ENCODE results near the gene OXCT1.

Gene OXCT1

DNA sequence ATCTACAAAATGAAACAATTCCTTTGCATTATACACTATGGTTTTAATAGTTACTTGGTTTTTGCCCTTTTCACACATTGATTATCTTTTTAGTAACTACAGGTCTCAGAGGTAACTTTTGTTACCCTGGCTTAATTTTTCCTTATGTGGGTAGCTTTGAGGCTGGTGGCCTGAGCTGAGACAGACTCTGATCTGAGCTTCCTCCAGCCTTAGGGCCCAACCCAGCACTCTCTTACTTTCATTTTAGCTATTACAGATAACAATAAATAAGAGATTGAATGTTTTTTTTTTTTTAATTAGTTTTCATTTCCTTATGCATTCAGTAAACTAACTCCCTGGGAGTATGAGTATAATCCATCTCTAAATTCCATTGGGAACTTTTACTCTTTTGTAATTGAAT is 15.1 kb upstream of the OXCT1 start:
- Histone ChIP-seq H3K9me3 (ENCODE audit: control insufficient read depth, low read length) (no peaks in the 10 kb centered on the region), H3K4me3 (ENCODE audit: low read length) (no peak overlapping the region), H3K9ac (ENCODE audit: low read length) (no peak overlapping the region), H3K4me1 (ENCODE audit: control insufficient read depth, insufficient read depth, low read length) (no peaks in the 10 kb centered on the region), H3K27me3 (replicated peaks; ENCODE audit: control insufficient read depth, insufficient read depth, low read length) (no peaks in the 10 kb centered on the region), H3K36me3 (ENCODE audit: control insufficient read depth, insufficient read depth, low read length, severe bottlenecking) (no peaks in the 10 kb centered on the region)
- no peak for DNase-seq (ENCODE audit: low read depth)

DNA sequence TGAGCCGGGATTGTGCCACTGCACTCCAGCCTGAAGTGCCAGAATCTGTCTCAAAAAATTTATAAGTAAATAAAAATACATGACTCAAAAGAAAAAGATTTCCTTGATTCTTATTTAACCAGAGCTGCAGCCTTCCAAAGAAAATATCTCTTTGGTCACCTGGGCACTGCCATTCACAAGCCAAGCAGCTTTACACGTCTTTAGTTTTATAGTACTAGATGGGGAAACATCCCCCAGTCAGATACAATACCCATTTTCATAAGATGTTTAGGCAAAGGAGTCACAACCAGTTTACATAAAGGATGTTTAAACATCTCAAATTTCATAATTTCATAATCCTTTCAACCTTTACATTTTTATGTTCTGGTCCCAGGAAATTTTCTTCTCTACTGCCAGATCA is 13.7 kb upstream of the OXCT1 start:
- H3K27me3 ChIP-seq (replicated peaks; ENCODE audit: control insufficient read depth, insufficient read depth, low read length), result no peaks in the 10 kb centered on the region
- no peak overlapping the region for H3K9ac ChIP-seq (ENCODE audit: low read length)
- H3K4me3 ChIP-seq (ENCODE audit: low read length), result no peak overlapping the region
- peak; percentile 19 for DNase-seq (ENCODE audit: low read depth)
- H3K9me3 ChIP-seq (ENCODE audit: control insufficient read depth, low read length), result no peaks in the 10 kb centered on the region
- no peaks in the 10 kb centered on the region for H3K36me3 ChIP-seq (ENCODE audit: control insufficient read depth, insufficient read depth, low read length, severe bottlenecking)
- no peaks in the 10 kb centered on the region for H3K4me1 ChIP-seq (ENCODE audit: control insufficient read depth, insufficient read depth, low read length)

DNA sequence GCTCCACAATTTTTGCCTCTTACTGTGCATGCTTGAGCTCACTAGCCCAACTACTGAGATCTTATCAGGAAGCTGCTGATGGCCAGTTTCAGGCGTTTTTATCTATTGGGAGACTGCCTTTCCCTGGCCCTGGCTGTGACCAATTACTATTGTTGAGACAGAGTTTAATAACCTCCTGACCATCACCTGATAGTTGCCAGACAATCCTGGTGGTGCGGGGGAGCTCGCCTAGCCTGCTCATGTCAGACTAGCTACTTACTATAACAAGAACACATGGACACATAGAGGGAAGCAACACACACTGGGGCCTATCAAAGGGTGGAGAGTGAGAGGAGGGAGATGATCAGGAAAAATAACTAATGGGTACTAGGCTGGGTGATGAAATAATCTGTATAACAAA is 13.0 kb upstream of the OXCT1 start:
- Histone ChIP-seq H3K9ac (ENCODE audit: low read length) (no peak overlapping the region), H3K27me3 (replicated peaks; ENCODE audit: control insufficient read depth, insufficient read depth, low read length) (no peaks in the 10 kb centered on the region), H3K9me3 (ENCODE audit: control insufficient read depth, low read length) (no peaks in the 10 kb centered on the region), H3K4me3 (ENCODE audit: low read length) (no peak overlapping the region), H3K36me3 (ENCODE audit: control insufficient read depth, insufficient read depth, low read length, severe bottlenecking) (no peaks in the 10 kb centered on the region), H3K4me1 (ENCODE audit: control insufficient read depth, insufficient read depth, low read length) (no peaks in the 10 kb centered on the region)
- no peak for DNase-seq (ENCODE audit: low read depth)

DNA sequence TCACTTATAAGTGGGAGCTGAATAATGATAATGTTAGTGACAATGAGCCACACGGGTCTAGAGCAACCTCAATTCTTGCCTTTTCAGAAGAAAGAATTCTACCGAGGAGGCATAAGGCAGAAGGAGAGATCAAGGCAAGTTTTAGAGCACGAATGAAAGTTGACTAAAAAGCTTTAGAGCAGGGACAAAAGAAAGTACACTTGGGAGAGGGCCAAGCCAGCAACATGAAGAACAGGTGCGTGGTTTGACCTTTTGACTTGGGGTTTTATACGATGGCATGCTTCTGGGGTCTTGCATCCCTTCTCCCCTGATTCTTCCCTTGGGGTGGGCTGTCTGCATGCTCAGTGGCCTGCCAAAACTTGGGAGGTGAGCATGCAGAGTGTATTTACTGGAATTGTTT is 12.5 kb upstream of the OXCT1 start:
- no peaks in the 10 kb centered on the region for H3K27me3 ChIP-seq (replicated peaks; ENCODE audit: control insufficient read depth, insufficient read depth, low read length)
- no peak for DNase-seq (ENCODE audit: low read depth)
- H3K4me3 ChIP-seq (ENCODE audit: low read length), result no peak overlapping the region
- H3K9ac ChIP-seq (ENCODE audit: low read length), result no peak overlapping the region
- H3K36me3 ChIP-seq (ENCODE audit: control insufficient read depth, insufficient read depth, low read length, severe bottlenecking), result no peaks in the 10 kb centered on the region
- H3K9me3 ChIP-seq (ENCODE audit: control insufficient read depth, low read length), result no peaks in the 10 kb centered on the region
- no peaks in the 10 kb centered on the region for H3K4me1 ChIP-seq (ENCODE audit: control insufficient read depth, insufficient read depth, low read length)

DNA sequence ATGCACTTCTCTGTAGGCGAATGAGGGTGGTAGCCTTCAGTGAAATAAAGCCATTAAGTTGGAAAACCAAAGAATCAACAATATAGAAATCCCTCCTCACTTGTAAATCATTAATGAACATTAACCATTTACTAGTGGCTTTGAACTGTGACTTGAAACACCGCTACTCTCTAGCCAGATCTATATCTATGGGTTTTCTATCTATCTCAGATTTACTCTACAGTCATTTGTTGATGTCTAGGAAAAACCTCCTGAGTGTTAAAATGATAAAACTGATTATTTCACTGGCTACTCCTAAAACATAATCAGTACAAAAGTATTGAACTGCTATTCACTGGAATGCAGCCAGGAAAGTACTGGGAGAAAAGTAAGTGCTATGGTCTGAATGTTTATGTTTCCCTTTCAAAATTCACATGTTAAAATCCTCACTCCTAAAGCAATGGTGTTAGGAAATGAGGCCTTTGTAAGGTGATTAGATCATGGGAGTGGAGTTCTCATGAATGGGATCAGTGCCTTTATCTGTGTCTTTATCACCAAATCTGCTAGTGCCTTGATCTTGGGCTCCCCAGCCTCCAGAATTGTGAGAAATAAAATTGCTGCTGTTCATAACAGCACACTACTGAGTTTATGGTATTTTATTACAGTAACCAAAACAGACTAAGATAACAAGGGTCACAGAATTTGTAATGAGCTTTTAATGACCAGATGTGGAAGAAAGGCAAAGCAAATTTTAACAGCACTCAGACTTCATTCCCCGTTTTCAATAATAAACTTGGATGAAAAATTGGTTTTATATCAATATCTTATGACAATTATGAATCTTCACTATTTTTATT is 8.6 kb upstream of the OXCT1 start:
- no peak for DNase-seq (ENCODE audit: low read depth)
- Histone ChIP-seq H3K36me3 (ENCODE audit: control insufficient read depth, insufficient read depth, low read length, severe bottlenecking) (no peaks in the 10 kb centered on the region), H3K9me3 (ENCODE audit: control insufficient read depth, low read length) (no peaks in the 10 kb centered on the region), H3K27me3 (replicated peaks; ENCODE audit: control insufficient read depth, insufficient read depth, low read length) (no peaks in the 10 kb centered on the region), H3K4me1 (ENCODE audit: control insufficient read depth, insufficient read depth, low read length) (no peaks in the 10 kb centered on the region), H3K9ac (ENCODE audit: low read length) (no peak overlapping the region), H3K4me3 (ENCODE audit: low read length) (no peak overlapping the region)

DNA sequence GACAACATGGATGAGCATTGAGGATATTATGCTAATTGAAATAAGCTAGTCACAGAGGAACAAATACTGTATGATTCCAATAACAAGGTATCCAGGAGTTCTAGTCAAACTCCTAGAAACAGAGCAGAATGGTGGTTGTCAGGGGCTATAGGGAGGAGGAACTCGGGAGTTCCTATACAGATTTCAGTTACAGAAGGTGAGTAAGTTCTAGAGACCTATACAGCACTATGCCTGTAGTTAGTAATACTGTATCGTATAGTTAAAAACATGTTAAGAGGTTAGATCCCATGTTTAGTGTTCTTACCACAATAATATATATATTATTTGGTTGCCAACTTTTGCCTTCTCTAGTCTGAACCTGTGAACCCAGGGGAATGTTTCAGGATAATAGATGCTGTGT is 7.9 kb upstream of the OXCT1 start:
- Histone ChIP-seq H3K9me3 (ENCODE audit: control insufficient read depth, low read length) (no peaks in the 10 kb centered on the region), H3K36me3 (ENCODE audit: control insufficient read depth, insufficient read depth, low read length, severe bottlenecking) (no peaks in the 10 kb centered on the region), H3K4me3 (ENCODE audit: low read length) (no peak overlapping the region), H3K4me1 (ENCODE audit: control insufficient read depth, insufficient read depth, low read length) (no peaks in the 10 kb centered on the region), H3K9ac (ENCODE audit: low read length) (no peak overlapping the region), H3K27me3 (replicated peaks; ENCODE audit: control insufficient read depth, insufficient read depth, low read length) (no peaks in the 10 kb centered on the region)
- DNase-seq (ENCODE audit: low read depth), result no peak

DNA sequence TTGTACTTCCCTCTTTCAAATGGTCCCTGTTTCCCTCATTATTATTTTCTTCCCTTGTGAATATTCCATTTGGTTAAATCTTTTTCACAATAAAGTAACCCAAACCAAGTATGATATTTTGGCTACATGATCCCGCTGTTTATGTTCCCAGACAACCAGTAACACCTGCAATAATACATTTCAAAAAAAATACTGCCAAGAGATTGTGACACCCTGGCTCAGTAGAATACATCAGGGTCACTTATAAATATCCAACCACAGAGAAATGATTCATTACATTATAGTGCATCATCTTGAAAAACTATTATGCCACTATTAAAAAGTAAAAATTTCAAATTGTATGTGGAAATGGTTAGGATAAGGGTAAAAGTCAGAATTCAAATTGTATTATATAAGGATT is 7.2 kb upstream of the OXCT1 start:
- Histone ChIP-seq H3K4me3 (ENCODE audit: low read length) (no peak overlapping the region), H3K9ac (ENCODE audit: low read length) (no peak overlapping the region), H3K36me3 (ENCODE audit: control insufficient read depth, insufficient read depth, low read length, severe bottlenecking) (no peaks in the 10 kb centered on the region), H3K9me3 (ENCODE audit: control insufficient read depth, low read length) (no peaks in the 10 kb centered on the region), H3K4me1 (ENCODE audit: control insufficient read depth, insufficient read depth, low read length) (peaks cover under 1% of the 10 kb centered on the region), H3K27me3 (replicated peaks; ENCODE audit: control insufficient read depth, insufficient read depth, low read length) (no peaks in the 10 kb centered on the region)
- no peak for DNase-seq (ENCODE audit: low read depth)

DNA sequence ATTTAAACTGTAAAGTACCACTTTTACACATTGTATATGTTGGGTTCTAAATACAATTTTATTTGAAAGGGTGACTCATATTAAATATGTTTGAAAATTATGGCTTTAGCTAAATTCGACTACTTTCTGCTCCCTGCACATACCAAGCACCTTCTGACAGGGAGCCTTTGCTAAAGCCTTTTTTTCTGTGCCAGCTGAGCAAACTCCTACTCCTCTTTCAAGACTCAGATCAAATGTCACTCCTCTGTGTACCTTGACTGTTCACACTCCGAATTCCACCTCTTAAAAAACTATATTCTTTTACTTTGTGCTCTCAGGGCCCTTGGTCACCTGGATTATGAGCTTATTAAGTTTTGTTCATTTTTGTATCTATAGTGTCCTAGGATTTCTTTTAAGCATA is 6.5 kb upstream of the OXCT1 start:
- H3K9me3 ChIP-seq (ENCODE audit: control insufficient read depth, low read length), result no peaks in the 10 kb centered on the region
- H3K36me3 ChIP-seq (ENCODE audit: control insufficient read depth, insufficient read depth, low read length, severe bottlenecking), result no peaks in the 10 kb centered on the region
- H3K27me3 ChIP-seq (replicated peaks; ENCODE audit: control insufficient read depth, insufficient read depth, low read length), result no peaks in the 10 kb centered on the region
- H3K4me1 ChIP-seq (ENCODE audit: control insufficient read depth, insufficient read depth, low read length), result peaks cover 7% of the 10 kb centered on the region
- DNase-seq (ENCODE audit: low read depth), result no peak
- H3K9ac ChIP-seq (ENCODE audit: low read length), result no peak overlapping the region
- no peak overlapping the region for H3K4me3 ChIP-seq (ENCODE audit: low read length)

DNA sequence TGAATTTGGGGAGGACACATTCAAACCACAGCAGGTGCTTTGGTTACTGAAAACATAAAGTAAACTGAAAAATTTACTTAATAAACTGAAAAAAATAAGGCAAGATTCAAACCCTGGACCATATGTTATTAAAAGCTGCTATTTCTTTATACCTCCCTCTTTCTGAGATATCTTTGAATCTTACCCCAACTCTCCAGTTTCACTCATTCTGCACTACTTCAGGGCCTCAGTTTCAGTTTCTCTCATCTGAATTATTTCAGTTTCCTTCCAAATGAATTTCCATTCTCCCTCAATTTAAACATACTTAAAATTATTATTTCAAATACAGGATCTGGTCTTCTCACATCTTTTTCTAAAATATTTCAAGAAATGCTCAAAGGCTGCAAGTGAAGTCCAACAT is 4.9 kb upstream of the OXCT1 start:
- Histone ChIP-seq H3K4me3 (ENCODE audit: low read length) (no peak overlapping the region), H3K27me3 (replicated peaks; ENCODE audit: control insufficient read depth, insufficient read depth, low read length) (no peaks in the 10 kb centered on the region), H3K4me1 (ENCODE audit: control insufficient read depth, insufficient read depth, low read length) (peaks cover 9% of the 10 kb centered on the region), H3K9ac (ENCODE audit: low read length) (no peak overlapping the region), H3K36me3 (ENCODE audit: control insufficient read depth, insufficient read depth, low read length, severe bottlenecking) (no peaks in the 10 kb centered on the region), H3K9me3 (ENCODE audit: control insufficient read depth, low read length) (no peaks in the 10 kb centered on the region)
- no peak for DNase-seq (ENCODE audit: low read depth)

DNA sequence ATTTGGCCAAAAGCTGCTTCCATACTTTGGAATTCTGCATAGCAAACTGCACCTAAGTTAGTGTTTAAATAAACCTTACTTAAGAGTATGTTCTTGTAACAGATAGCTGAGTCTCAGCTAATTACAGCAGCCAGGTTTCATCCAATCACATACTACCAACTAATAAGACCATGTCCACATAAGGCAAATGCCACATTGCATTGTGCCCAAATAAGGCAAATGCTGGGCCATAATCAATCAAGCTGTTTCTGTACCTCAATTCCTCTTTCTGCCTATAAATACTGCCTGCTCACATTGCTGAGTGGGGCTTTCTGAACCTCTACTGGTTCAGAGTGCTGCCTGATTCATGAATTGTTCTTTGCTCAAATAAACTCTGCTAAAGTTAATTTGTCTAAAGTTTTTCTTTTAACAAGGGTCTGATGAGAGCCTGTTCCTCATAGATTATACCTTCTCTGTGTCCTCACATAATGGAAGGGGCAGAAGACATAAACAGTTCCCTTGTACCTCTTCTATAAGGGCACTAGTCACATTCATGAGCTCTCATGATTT is 4.4 kb upstream of the OXCT1 start:
- Histone ChIP-seq H3K4me1 (ENCODE audit: control insufficient read depth, insufficient read depth, low read length) (peaks cover 9% of the 10 kb centered on the region), H3K36me3 (ENCODE audit: control insufficient read depth, insufficient read depth, low read length, severe bottlenecking) (no peaks in the 10 kb centered on the region), H3K4me3 (ENCODE audit: low read length) (no peak overlapping the region), H3K9me3 (ENCODE audit: control insufficient read depth, low read length) (no peaks in the 10 kb centered on the region), H3K9ac (ENCODE audit: low read length) (no peak overlapping the region), H3K27me3 (replicated peaks; ENCODE audit: control insufficient read depth, insufficient read depth, low read length) (no peaks in the 10 kb centered on the region)
- no peak for DNase-seq (ENCODE audit: low read depth)

DNA sequence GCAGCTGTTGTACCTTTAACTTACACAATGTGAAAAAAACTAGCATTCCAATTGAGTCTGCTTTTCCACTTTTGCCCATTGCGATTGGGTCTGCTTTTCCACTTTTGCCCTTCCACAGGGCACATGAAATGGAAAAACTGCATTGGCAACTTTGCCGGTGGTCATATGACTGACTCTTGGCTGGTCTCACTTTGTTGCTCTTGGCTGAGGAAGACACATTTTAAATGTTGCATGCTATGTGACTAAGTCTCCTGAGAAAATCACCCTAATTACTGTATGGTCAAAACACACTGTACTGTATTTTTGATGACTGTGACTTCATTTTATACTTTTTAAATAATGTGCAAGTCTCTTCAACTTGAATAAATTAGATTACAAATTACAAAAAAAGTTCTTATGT is 1.6 kb upstream of the OXCT1 start:
- Histone ChIP-seq H3K36me3 (ENCODE audit: control insufficient read depth, insufficient read depth, low read length, severe bottlenecking) (no peaks in the 10 kb centered on the region), H3K9ac (ENCODE audit: low read length) (no peak overlapping the region), H3K4me3 (ENCODE audit: low read length) (no peak overlapping the region), H3K9me3 (ENCODE audit: control insufficient read depth, low read length) (no peaks in the 10 kb centered on the region), H3K27me3 (replicated peaks; ENCODE audit: control insufficient read depth, insufficient read depth, low read length) (no peaks in the 10 kb centered on the region), H3K4me1 (ENCODE audit: control insufficient read depth, insufficient read depth, low read length) (peaks cover 17% of the 10 kb centered on the region)
- DNase-seq (ENCODE audit: low read depth), result peak; percentile 86

DNA sequence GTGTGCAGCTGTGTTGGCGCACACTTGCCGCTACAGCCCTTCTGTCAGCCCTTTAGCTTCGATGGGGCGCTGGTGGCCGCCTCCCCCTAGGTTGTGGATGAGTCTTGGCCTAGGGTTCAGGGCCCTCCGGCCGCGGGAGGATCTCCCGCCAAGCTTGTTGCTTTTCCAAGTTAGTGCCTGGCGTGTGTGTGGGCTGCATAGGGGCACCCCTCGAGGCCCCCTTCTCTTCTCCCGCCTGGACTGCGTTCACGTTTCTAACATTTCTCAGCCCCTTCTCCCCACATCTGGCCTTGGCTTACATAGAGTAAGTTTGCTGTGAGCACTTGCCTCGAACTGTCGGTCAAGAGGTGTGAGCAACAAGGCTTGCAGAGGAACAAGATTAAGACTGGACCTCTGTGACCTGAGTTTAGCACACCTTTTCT is 413 bp upstream of the OXCT1 start:
- Histone ChIP-seq H3K36me3 (ENCODE audit: control insufficient read depth, insufficient read depth, low read length, severe bottlenecking) (no peaks in the 10 kb centered on the region), H3K9me3 (ENCODE audit: control insufficient read depth, low read length) (no peaks in the 10 kb centered on the region), H3K27me3 (replicated peaks; ENCODE audit: control insufficient read depth, insufficient read depth, low read length) (no peaks in the 10 kb centered on the region), H3K9ac (ENCODE audit: low read length) (peak overlapping the region; percentile 89), H3K4me1 (ENCODE audit: control insufficient read depth, insufficient read depth, low read length) (peaks cover 17% of the 10 kb centered on the region), H3K4me3 (ENCODE audit: low read length) (peak overlapping the region; percentile 96)
- no peak for DNase-seq (ENCODE audit: low read depth)

Data from adipocyte (in vitro differentiated cells).